Endothelial cell of umbilical vein (primary cell): Measurements from ENCODE around the gene PLD4. TPM values are rescaled to one million over a fixed set of nuclear protein-coding genes. Genes with fewer than 3 reads are reported as not detected.

Experiments
- BruUV-seq: library from RNA; stranded (reverse); fragments of 400-500 nt; replicated peaks from 2 replicates; lab custom pipeline; 2021; lab: Mats Ljungman, UMichigan
- CTCF ChIA-PET: fragments of 300-600, 350-600 bp; sonication (Branson Sonifier 250); formaldehyde crosslinking; loops from one replicate; lab custom pipeline; 2021; ENCODE audit warnings: antibody characterized with exemption, inconsistent platforms; lab: Charles Lee
- POLR2A ChIA-PET: fragments of 300-600, 350-600 bp; sonication (Branson Sonifier 250); formaldehyde crosslinking; loops from one replicate; lab custom pipeline; 2021; ENCODE audit warnings: antibody characterized with exemption, inconsistent platforms; lab: Charles Lee
- DNase-seq: peaks from one replicate; pipeline ENCODE4 v3.0.0-alpha.2; 2011; ENCODE audit warnings: low read depth, low spot score
- FAIRE-seq: peaks from 2 replicates; lab custom pipeline; 2011; peaks lifted over from hg19 to GRCh38; lab: Jason Lieb, UNC
- H2AFZ ChIP-seq: 2 replicates; pipeline ENCODE4 v1.6.0; 2012; ENCODE audit warnings: low read depth, low read length, control low read depth, inconsistent platforms
- H3K27ac ChIP-seq: 2 replicates; pipeline ENCODE4 v1.5.1; 2011; ENCODE audit warnings: low read depth, mild to moderate bottlenecking, control low read depth, low read length, moderate library complexity; ENCODE audit not compliant: insufficient read depth
- H3K27me3 ChIP-seq, 2 experiments: 2 replicates each; pipeline versions ENCODE4 v1.6.0 to v1.6.1; 2011; ENCODE audit warnings: low read length in 2 of 2, mixed read lengths in 1 of 2; ENCODE audit not compliant: control insufficient read depth in 2 of 2, insufficient read depth in 2 of 2
- H3K36me3 ChIP-seq, 2 experiments: 2 replicates in 1 of 2; 3 replicates in 1 of 2; pipeline ENCODE4 v1.5.1; 2011; ENCODE audit warnings: low read length in 2 of 2, mild to moderate bottlenecking in 1 of 2, moderate library complexity in 1 of 2; ENCODE audit not compliant: control insufficient read depth in 2 of 2, insufficient read depth in 2 of 2; ENCODE audit errors: extremely low read depth in 1 of 2
- H3K4me1 ChIP-seq: 3 replicates; pipeline ENCODE4 v1.5.1; 2011; ENCODE audit warnings: mild to moderate bottlenecking, low read length; ENCODE audit not compliant: control insufficient read depth, insufficient read depth; ENCODE audit errors: extremely low read depth
- H3K4me2 ChIP-seq: 2 replicates; pipeline ENCODE4 v1.6.1; 2011; ENCODE audit warnings: low read length, control low read depth, mixed read lengths; ENCODE audit not compliant: insufficient read depth
- H3K4me3 ChIP-seq, 3 experiments: fragments of 200-600 bp in 1 of 3; sonication (generic), shearing (Covaris generic) in 1 of 3; replicated peaks in 1 of 3; 2 replicates each; pipeline ENCODE4 v1.5.1; 2011 to 2016; ENCODE audit warnings: control low read depth in 3 of 3, low read length in 3 of 3, mild to moderate bottlenecking in 2 of 3, inconsistent platforms in 1 of 3, low read depth in 1 of 3, moderate library complexity in 1 of 3; ENCODE audit not compliant: insufficient read depth in 1 of 3
- H3K79me2 ChIP-seq: 2 replicates; pipeline ENCODE4 v1.6.0; 2012; ENCODE audit warnings: low read length, inconsistent platforms; ENCODE audit not compliant: control insufficient read depth, insufficient read depth
- H3K9ac ChIP-seq: replicated peaks from 2 replicates; pipeline ENCODE3; 2011; ENCODE audit warnings: low read length, control low read depth; ENCODE audit not compliant: insufficient read depth; ENCODE audit errors: extremely low read depth
- H3K9me1 ChIP-seq: replicated peaks from 3 replicates; pipeline ENCODE4 v1.6.0; 2011; ENCODE audit warnings: mild to moderate bottlenecking, low read length; ENCODE audit not compliant: control insufficient read depth, insufficient read depth; ENCODE audit errors: extremely low read depth
- H3K9me3 ChIP-seq: replicated peaks from 2 replicates; pipeline ENCODE4 v1.5.1; 2012; ENCODE audit warnings: low read length, inconsistent platforms; ENCODE audit not compliant: control insufficient read depth, insufficient read depth
- H4K20me1 ChIP-seq: replicated peaks from 2 replicates; pipeline ENCODE3; 2011; ENCODE audit warnings: mild to moderate bottlenecking, low read length; ENCODE audit not compliant: control insufficient read depth, insufficient read depth; ENCODE audit errors: extremely low read depth
- CTCF ChIP-seq, 2 donors: IDR thresholded peaks; 1 replicate in 1 of 2; 2 replicates in 1 of 2; pipeline ENCODE4 v1.5.1; 2011; ENCODE audit warnings: low read length in 2 of 2, mild to moderate bottlenecking in 2 of 2, moderate library complexity in 2 of 2, control low read depth in 1 of 2, inconsistent platforms in 1 of 2, low read depth in 1 of 2; ENCODE audit not compliant: insufficient read depth in 1 of 2; ENCODE audit errors: extremely low read depth in 1 of 2
- EZH2 ChIP-seq: IDR thresholded peaks from 2 replicates; pipeline ENCODE4 v1.6.1; 2012; ENCODE audit warnings: borderline replicate concordance, low read depth, mild to moderate bottlenecking, moderate library complexity, low read length, inconsistent platforms; ENCODE audit not compliant: severe bottlenecking
- FOS ChIP-seq: IDR thresholded peaks from 2 replicates; pipeline ENCODE4 v1.6.1; 2011; ENCODE audit warnings: mild to moderate bottlenecking, low read length, moderate library complexity, borderline replicate concordance; ENCODE audit not compliant: insufficient read depth
- GATA2 ChIP-seq: IDR thresholded peaks from 2 replicates; pipeline ENCODE4 v1.7.0; 2011; ENCODE audit warnings: low read depth, mild to moderate bottlenecking, moderate library complexity, mixed read lengths, low read length; ENCODE audit not compliant: insufficient read length, insufficient read depth
- JUN ChIP-seq: IDR thresholded peaks from 2 replicates; pipeline ENCODE4 v1.6.1; 2011; ENCODE audit warnings: borderline replicate concordance, low read depth; ENCODE audit not compliant: insufficient read length, insufficient read depth
- MAX ChIP-seq: IDR thresholded peaks from 2 replicates; pipeline ENCODE4 v1.6.1; 2011; ENCODE audit not compliant: insufficient read depth, insufficient read length
- MYC ChIP-seq: IDR thresholded peaks from one replicate; pipeline ENCODE4 v1.6.1; 2011; ENCODE audit warnings: mild to moderate bottlenecking, low read depth, low read length
- POLR2A ChIP-seq: IDR thresholded peaks from 2 replicates; pipeline ENCODE4 v1.6.1; 2012; ENCODE audit warnings: low read depth, mild to moderate bottlenecking, control low read depth, low read length
- POLR2AphosphoS5 ChIP-seq: IDR thresholded peaks from 2 replicates; pipeline ENCODE4 v1.6.1; 2012; ENCODE audit warnings: low read depth, mild to moderate bottlenecking, control low read depth, low read length, moderate library complexity; ENCODE audit not compliant: insufficient read depth
- dilution Hi-C: fragments of 300-500 bp; cut with MboI; formaldehyde crosslinking; loops from one replicate; pipeline ENCODE4 v1.15.0; 2019; ENCODE audit warnings: low sequenced_read_pairs; ENCODE audit not compliant: extremely low pct_ligation_motif_present
- intact Hi-C: fragments of 100-400 bp; cut with micrococcal nuclease; formaldehyde crosslinking; loops from one replicate; pipeline ENCODE4 v1.10.0; 2022
- polyA plus RNA-seq, 4 experiments: library from polyadenylated mRNA; depleted of rRNA in 3 of 4; stranded (reverse) in 3 of 4; unstranded in 1 of 4; fragments of >200 nt; gene quantifications; 2 replicates each; pipeline versions ENCODE4 v1.2.1 to v1.2.3, GENCODE V29; 2011 to 2012; ENCODE audit warnings: missing spikeins in 1 of 4
- total RNA-seq: library from RNA; stranded (reverse); gene quantifications from 2 replicates; pipeline ENCODE4 v1.2.3, GENCODE V29; 2021

PLD4 gene
- total and polyA plus RNA-seq, 2 donors (not counting 3 experiments of a cell fraction or from before 2014, with no cell fraction given) = 0.01 to 0.11 TPM

- no peak for FAIRE-seq
- no peaks in the 10 kb centered on the region for H3K79me2 ChIP-seq
- H3K4me1 ChIP-seq = no peaks in the 10 kb centered on the region
- H3K9me3 ChIP-seq = no peaks in the 10 kb centered on the region
- no peak overlapping the region for H3K27ac ChIP-seq
- no peaks in the 10 kb centered on the region for H3K27me3 ChIP-seq
- CTCF ChIA-PET = interaction anchor here (1.3 kb wide), 1 partner anchor 7 kb away, joined by 3 read pairs; no protein-coding TSS in a partner anchor
- intact Hi-C loops = no loop called here
- H4K20me1 ChIP-seq = no peaks in the 10 kb centered on the region
- H3K4me3 ChIP-seq = no peak overlapping the region
- H2AFZ ChIP-seq = no peak overlapping the region
- H3K4me2 ChIP-seq = no peak overlapping the region
- no peaks in the 10 kb centered on the region for H3K9me1 ChIP-seq
- DNase-seq = no peak
- POLR2A ChIA-PET = no interaction called here
- TF ChIP-seq GATA2 (no peak), POLR2AphosphoS5 (no peak), MYC (no peak), FOS (no peak), CTCF (IDR thresholded peaks at IDR 0.05; ENCODE audit: extremely low read depth in 1 of 2, insufficient read depth in 1 of 2, low read depth in 1 of 2, low read length in 2 of 2) (no peak), EZH2 (no peak), POLR2A (no peak), JUN (no peak), MAX (no peak)
- H3K36me3 ChIP-seq = no peaks in the 10 kb centered on the region
- H3K9ac ChIP-seq = no peak overlapping the region
- no TSS peak for BruUV-seq
- dilution Hi-C loops = no loop called here
Measured at GRCh38 chr14:104925855-104926609, 1.4 kb downstream of the PLD4 start.
